A549 (cell line): ENCODE measurements around the gene RPL26. TPM values are rescaled to one million over a fixed set of nuclear protein-coding genes. Genes with fewer than 3 reads are reported as not detected.
A peak's percentile ranks its signal among the peaks of the same experiment; 100 is the strongest.

Experiments
- ATAC-seq, 2 experiments: fragments of 200-7000 bp in 1 of 2; fragments of >200 bp in 1 of 2; cut with Nextera tagmentation in 1 of 2; cut with Tn5 transposase in 1 of 2; 3 replicates each; pipeline versions ENCODE4 v1.8.0 to v1.9.1; 2018 to 2020; ENCODE audit warnings: mild to moderate bottlenecking in 1 of 2, moderate library complexity in 1 of 2
- CTCF ChIA-PET: fragments of 300-600 bp; sonication (Branson Sonifier 250); formaldehyde crosslinking; extraction: SDS; loops from one replicate; lab custom pipeline; 2021; ENCODE audit warnings: antibody characterized with exemption, inconsistent platforms; lab: Yijun Ruan, JAX
- POLR2A ChIA-PET: fragments of 350-600 bp; formaldehyde crosslinking; extraction: SDS; loops from one replicate; lab custom pipeline; 2021; ENCODE audit warnings: antibody characterized with exemption, inconsistent platforms; lab: Yijun Ruan, JAX
- DNase-seq, 2 experiments: peaks; one replicate each; pipeline versions ENCODE4 v3.0.0 to v3.0.0-alpha.2; 2011 to 2016; ENCODE audit warnings: low read depth in 1 of 2, low spot score in 1 of 2
- FAIRE-seq: peaks from 2 replicates; lab custom pipeline; 2011; peaks lifted over from hg19 to GRCh38; lab: Jason Lieb, UNC
- H3K27ac ChIP-seq, 2 experiments: fragments of >200 bp; sonication (Bioruptor Twin); formaldehyde crosslinking; 3 replicates each; pipeline ENCODE4 v1.5.1; 2016 to 2017
- H3K4me1 ChIP-seq: fragments of >200 bp; sonication (Bioruptor Twin); formaldehyde crosslinking; 3 replicates; pipeline ENCODE4 v1.6.1; 2016
- H3K4me2 ChIP-seq: fragments of >200 bp; sonication (Bioruptor Twin); formaldehyde crosslinking; 3 replicates; pipeline ENCODE4 v1.6.1; 2016
- H3K4me3 ChIP-seq: fragments of >200 bp; sonication (Bioruptor Twin); formaldehyde crosslinking; 3 replicates; pipeline ENCODE4 v1.5.1; 2016
- H3K9me3 ChIP-seq: fragments of >200 bp; sonication (Bioruptor Twin); formaldehyde crosslinking; 3 replicates; pipeline ENCODE4 v1.6.1; 2016
- BHLHE40 ChIP-seq: IDR thresholded peaks from 2 replicates; pipeline ENCODE4 v1.6.1; 2012; ENCODE audit warnings: low read depth, low read length, inconsistent platforms
- CBX2 ChIP-seq: fragments of 200-600 bp; sonication (generic); IDR thresholded peaks from 2 replicates; pipeline ENCODE4 v1.6.1; 2016; ENCODE audit warnings: low read depth, mild to moderate bottlenecking, borderline replicate concordance
- CBX8 ChIP-seq: fragments of 200-600 bp; sonication (generic); IDR thresholded peaks from 2 replicates; pipeline ENCODE4 v1.6.1; 2016
- CTCF ChIP-seq: fragments of >200 bp; sonication (Bioruptor Twin); formaldehyde crosslinking; IDR thresholded peaks from 3 replicates; pipeline ENCODE4 v1.5.1; 2016
- E2F6 ChIP-seq: IDR thresholded peaks from 2 replicates; pipeline ENCODE4 v1.6.1; 2012; ENCODE audit warnings: low read depth, borderline replicate concordance
- EHF ChIP-seq: fragments of 250-450 bp; sonication (Bioruptor Pico); IDR thresholded peaks from 2 replicates; pipeline ENCODE4 v1.5.0; 2020; ENCODE audit warnings: mild to moderate bottlenecking
- EHMT2 ChIP-seq: fragments of 200-600 bp; sonication (generic); IDR thresholded peaks from 2 replicates; pipeline ENCODE4 v1.6.1; 2016; ENCODE audit warnings: antibody characterized with exemption, low read depth, mild to moderate bottlenecking, moderate library complexity
- ESRRA ChIP-seq: fragments of 150-350 bp; IDR thresholded peaks from 2 replicates; pipeline ENCODE4 v1.6.1; 2014; ENCODE audit warnings: mild to moderate bottlenecking, low read length, borderline replicate concordance
- GATA3 ChIP-seq: IDR thresholded peaks from 2 replicates; pipeline ENCODE4 v1.6.1; 2012; ENCODE audit warnings: borderline replicate concordance
- HES2 ChIP-seq: fragments of >200 bp; sonication (Bioruptor Twin); formaldehyde crosslinking; IDR thresholded peaks from 2 replicates; pipeline ENCODE4 v1.6.1; 2016
- HEYL ChIP-seq: fragments of 250-450 bp; sonication (Bioruptor Pico); IDR thresholded peaks from 2 replicates; pipeline ENCODE4 v1.8.0; 2021; ENCODE audit warnings: mild to moderate bottlenecking, moderate library complexity
- HMGXB4 ChIP-seq: fragments of 250-450 bp; sonication (Bioruptor Pico); IDR thresholded peaks from 2 replicates; pipeline ENCODE4 v1.5.0; 2021; ENCODE audit warnings: mild to moderate bottlenecking, moderate library complexity, borderline replicate concordance
- JUN ChIP-seq, 2 experiments: fragments of >200 bp; sonication (Bioruptor Twin); formaldehyde crosslinking; IDR thresholded peaks; 2 replicates in 1 of 2; 3 replicates in 1 of 2; pipeline ENCODE4 v1.6.1; 2016 to 2017
- JUNB ChIP-seq: fragments of >200 bp; sonication (Bioruptor Twin); formaldehyde crosslinking; IDR thresholded peaks from 2 replicates; pipeline ENCODE4 v1.6.1; 2016
- MAFK ChIP-seq: fragments of 450-650 bp; IDR thresholded peaks from 2 replicates; pipeline ENCODE4 v1.6.1; 2014; ENCODE audit not compliant: partially characterized antibody
- MAX ChIP-seq: IDR thresholded peaks from 2 replicates; pipeline ENCODE4 v1.6.1; 2012
- MYC ChIP-seq: IDR thresholded peaks from 2 replicates; pipeline ENCODE4 v1.6.1; 2012; ENCODE audit warnings: mild to moderate bottlenecking, inconsistent platforms, low read length, improper control_type of control experiment, borderline replicate concordance
- NPAS2 ChIP-seq: fragments of 250-450 bp; sonication (Bioruptor Pico); IDR thresholded peaks from 2 replicates; pipeline ENCODE4 v1.8.0; 2022; ENCODE audit warnings: mild to moderate bottlenecking, moderate library complexity, borderline replicate concordance
- PHF8 ChIP-seq: fragments of 200-600 bp; sonication (generic); IDR thresholded peaks from 2 replicates; pipeline ENCODE4 v1.6.1; 2016; ENCODE audit warnings: low read depth, mild to moderate bottlenecking, antibody characterized with exemption, moderate library complexity, borderline replicate concordance
- POLR2AphosphoS2 ChIP-seq: conservative IDR thresholded peaks from 2 replicates; pipeline ENCODE4 v1.6.1; 2012; ENCODE audit warnings: low read length, improper control_type of control experiment, inconsistent platforms
- RAD21 ChIP-seq, 2 experiments: fragments of >200 bp in 1 of 2; sonication (Bioruptor Twin) in 1 of 2; formaldehyde crosslinking in 1 of 2; IDR thresholded peaks in 1 of 2; conservative IDR thresholded peaks in 1 of 2; 2 replicates in 1 of 2; 3 replicates in 1 of 2; pipeline ENCODE4 v1.6.1; 2012 to 2018; ENCODE audit warnings: inconsistent platforms in 1 of 2
- RCOR1 ChIP-seq: fragments of 150-350 bp; IDR thresholded peaks from 2 replicates; pipeline ENCODE4 v1.6.1; 2014; ENCODE audit warnings: antibody characterized with exemption, low read length, low read depth
- RNF2 ChIP-seq: fragments of 200-600 bp; sonication (generic); IDR thresholded peaks from 2 replicates; pipeline ENCODE4 v1.6.1; 2016; ENCODE audit warnings: low read depth, mild to moderate bottlenecking, antibody characterized with exemption, moderate library complexity, borderline replicate concordance
- SMC3 ChIP-seq: fragments of >200 bp; sonication (Bioruptor Twin); formaldehyde crosslinking; IDR thresholded peaks from 3 replicates; pipeline ENCODE4 v1.6.1; 2018; ENCODE audit warnings: inconsistent platforms
- TFCP2L1 ChIP-seq: fragments of 250-450 bp; sonication (Bioruptor Pico); IDR thresholded peaks from 2 replicates; pipeline ENCODE4 v1.5.0; 2021; ENCODE audit warnings: mild to moderate bottlenecking
- ZC3H11A ChIP-seq: fragments of 450-650 bp; IDR thresholded peaks from 2 replicates; pipeline ENCODE4 v1.6.1; 2014; ENCODE audit warnings: antibody characterized with exemption, mild to moderate bottlenecking
- ZFP36 ChIP-seq: fragments of 450-650 bp; IDR thresholded peaks from 2 replicates; pipeline ENCODE4 v1.6.1; 2014; ENCODE audit warnings: borderline replicate concordance; ENCODE audit not compliant: partially characterized antibody
- ZNF302 ChIP-seq: fragments of 250-450 bp; sonication (Bioruptor Pico); IDR thresholded peaks from 2 replicates; pipeline ENCODE4 v1.9.0; 2021; ENCODE audit warnings: inconsistent platforms, mild to moderate bottlenecking, moderate library complexity
- WGBS: methylation state at CpG from one replicate; pipeline ENCODE4 v1.1.6; 2017; ENCODE audit errors: missing lambda C conversion rate; 5-methylcytosine and 5-hydroxymethylcytosine counted together
- polyA plus RNA-seq, 4 experiments: library from polyadenylated mRNA; depleted of rRNA in 3 of 4; stranded (reverse); fragments of >200 nt; fragmentation: RNase III in 1 of 4; extraction: RNeasy Plus Mini Kit Qiagen cat#74134 plus additional on column Dnase treatment in 1 of 4; gene quantifications; 2 replicates in 3 of 4; 3 replicates in 1 of 4; pipeline ENCODE4 v1.2.3, GENCODE V29; 2011 to 2017

RPL26 gene
- polyA plus RNA-seq, 2 of the 4 experiments (the other 2 are of a cell fraction), result 5,521 to 7,141 TPM

- H3K4me1 ChIP-seq, result no peaks in the 10 kb centered on the region
- 73% methylated on average over 4 of the region's 4 CpGs for whole genome bisulfite sequencing
- ChIA-PET CTCF (interaction anchor here (1.3 to 1.6 kb wide), 2 partner anchors 10 to 50 kb away, joined by 3 to 5 read pairs; no protein-coding TSS in a partner anchor), POLR2A (no interaction called here)
- FAIRE-seq (no peak), DNase-seq (no peak), ATAC-seq (no peak)
- TF ChIP-seq CTCF (no peak), ESRRA (no peak), HMGXB4 (no peak), MYC (no peak), CBX8 (no peak), MAFK (no peak), RAD21 (conservative IDR thresholded peaks at IDR 0.05 in 1 of 2, IDR thresholded peaks at IDR 0.05 in 1 of 2) (no peak), ZNF302 (CRISPR knock-in tag) (no peak), ZC3H11A (no peak), PHF8 (no peak), NPAS2 (CRISPR knock-in tag) (no peak), E2F6 (no peak), JUN (IDR thresholded peaks at IDR 0.05) (no peak), GATA3 (no peak), RNF2 (no peak), ZFP36 (no peak), CBX2 (no peak)
- no peak overlapping the region for H3K4me2 ChIP-seq
- no peak overlapping the region for H3K27ac ChIP-seq
- no peaks in the 10 kb centered on the region for H3K9me3 ChIP-seq
- no peak overlapping the region for H3K4me3 ChIP-seq
Observed at GRCh38 chr17:8333281-8333680, 49.7 kb downstream of the RPL26 start.

GRCh38 chr17:8332688-8333087, 50.3 kb downstream of the RPL26 start:
- FAIRE-seq, result no peak
- WGBS, result 72% methylated on average over 5 of the region's 5 CpGs
- DNase-seq, result no peak
- no peaks in the 10 kb centered on the region for H3K9me3 ChIP-seq
- ATAC-seq, result peak; percentile 23 to 54; a peak in 2 of 6 replicates
- H3K4me2 ChIP-seq, result no peak overlapping the region
- ChIA-PET CTCF (interaction anchor here (1.0 to 1.3 kb wide), 4 partner anchors 9 to 43 kb away, joined by 3 to 6 read pairs (median 4); partner anchors contain the start of gene KRABD2), POLR2A (interaction anchor here (1.2 kb wide), 1 partner anchor 37 kb away, joined by 4 read pairs; the partner anchor contains the start of gene SLC25A35)
- no peaks in the 10 kb centered on the region for H3K4me1 ChIP-seq
- no peak overlapping the region for H3K4me3 ChIP-seq
- TF ChIP-seq HES2, result no peak
- TF ChIP-seq E2F6, result no peak
- TF ChIP-seq HEYL, result no peak
- TF ChIP-seq TFCP2L1 (CRISPR knock-in tag), result no peak
- TF ChIP-seq POLR2AphosphoS2, result no peak
- TF ChIP-seq MAFK, result no peak
- no peak for TF ChIP-seq MAX
- no peak for TF ChIP-seq EHMT2
- TF ChIP-seq BHLHE40, result no peak
- no peak for TF ChIP-seq NPAS2 (CRISPR knock-in tag)
- no peak for TF ChIP-seq SMC3
- no peak for TF ChIP-seq JUNB
- no peak for TF ChIP-seq EHF
- TF ChIP-seq PHF8, result no peak
- TF ChIP-seq ZFP36, result no peak
- no peak for TF ChIP-seq RCOR1
- no peak for TF ChIP-seq JUN (IDR thresholded peaks at IDR 0.05)
- TF ChIP-seq GATA3, result no peak
- no peak for TF ChIP-seq CTCF
- no peak overlapping the region for H3K27ac ChIP-seq
